ENCODE data around the gene ATXN7L1.
A peak's percentile ranks its signal among the peaks of the same experiment; 100 is the strongest.

Gene ATXN7L1

GRCh38 chr7:105639667-105640493 lies 236.5 kb downstream of the ATXN7L1 start:
- DNase-seq: peak; percentile 76

GRCh38 chr7:105638902-105639495 lies 237.4 kb downstream of the ATXN7L1 start:
- peak; percentile 95 for DNase-seq

GRCh38 chr7:105638334-105638733 lies 238.1 kb downstream of the ATXN7L1 start:
- DNase-seq: no peak

GRCh38 chr7:105637755-105638154 lies 238.6 kb downstream of the ATXN7L1 start:
- DNase-seq: peak; percentile 99

- peak; percentile 66 for DNase-seq
Observed at GRCh38 chr7:105636982-105637381, 239.4 kb downstream of the ATXN7L1 start.

GRCh38 chr7:105635197-105635596 lies 241.2 kb downstream of the ATXN7L1 start:
- no peak for DNase-seq

GRCh38 chr7:105625986-105626385 lies 250.4 kb downstream of the ATXN7L1 start:
- DNase-seq: no peak

GRCh38 chr7:105623906-105624305 lies 252.5 kb downstream of the ATXN7L1 start:
- DNase-seq: no peak

- DNase-seq: no peak
Observed at GRCh38 chr7:105623378-105623777, 253.0 kb downstream of the ATXN7L1 start.

GRCh38 chr7:105622106-105622731 lies 254.2 kb downstream of the ATXN7L1 start:
- no peak for DNase-seq

GRCh38 chr7:105621617-105622016 lies 254.8 kb downstream of the ATXN7L1 start:
- no peak for DNase-seq

- no peak for DNase-seq
Observed at GRCh38 chr7:105621176-105621575, 255.2 kb downstream of the ATXN7L1 start.

GRCh38 chr7:105619590-105619989 lies 256.8 kb downstream of the ATXN7L1 start:
- no peak for DNase-seq

GRCh38 chr7:105618016-105618296 lies 258.4 kb downstream of the ATXN7L1 start:
- DNase-seq: no peak

GRCh38 chr7:105617280-105618015 lies 259.0 kb downstream of the ATXN7L1 start:
- DNase-seq: no peak

- no peak for DNase-seq
Observed at GRCh38 chr7:105614341-105614840, 262.0 kb downstream of the ATXN7L1 start.

- no peak for DNase-seq
Observed at GRCh38 chr7:105613611-105614330, 262.6 kb downstream of the ATXN7L1 start.

GRCh38 chr7:105612806-105613205 lies 263.6 kb downstream of the ATXN7L1 start:
- no peak for DNase-seq

GRCh38 chr7:105611856-105612775 lies 264.3 kb downstream of the ATXN7L1 start:
- DNase-seq: no peak

- no peak for DNase-seq
Observed at GRCh38 chr7:105610165-105610930, 266.1 kb downstream of the ATXN7L1 start.
